GM10248 (cell line): Measurements from ENCODE around the gene SDK1.

Experiments
- CTCF ChIA-PET: fragments of 300-600 bp; sonication (Branson Sonifier 250); formaldehyde crosslinking; extraction: SDS; loops from one replicate; lab custom pipeline; 2021; ENCODE audit warnings: antibody characterized with exemption; lab: Yijun Ruan, JAX
- POLR2A ChIA-PET: fragments of 350-650 bp; sonication (Branson Sonifier 250); formaldehyde crosslinking; extraction: SDS; loops from one replicate; lab custom pipeline; 2020; ENCODE audit warnings: antibody characterized with exemption; lab: Yijun Ruan, JAX
- DNase-seq: peaks from one replicate; pipeline ENCODE4 v3.0.0; 2012; ENCODE audit errors: extremely low spot score
- TF ChIP-seq, protein P1 (sequence below): IDR thresholded peaks from 2 replicates; pipeline ENCODE4 v1.5.1; 2012; ENCODE audit warnings: mild to moderate bottlenecking, low read depth; ENCODE audit errors: extremely low read depth, missing control alignments, control extremely low read depth

SDK1 gene

GRCh38 chr7:3989723-3990122, 688.7 kb downstream of the SDK1 start:
- POLR2A ChIA-PET = no interaction called here
- no peak for DNase-seq
- TF ChIP-seq, protein P1, sequence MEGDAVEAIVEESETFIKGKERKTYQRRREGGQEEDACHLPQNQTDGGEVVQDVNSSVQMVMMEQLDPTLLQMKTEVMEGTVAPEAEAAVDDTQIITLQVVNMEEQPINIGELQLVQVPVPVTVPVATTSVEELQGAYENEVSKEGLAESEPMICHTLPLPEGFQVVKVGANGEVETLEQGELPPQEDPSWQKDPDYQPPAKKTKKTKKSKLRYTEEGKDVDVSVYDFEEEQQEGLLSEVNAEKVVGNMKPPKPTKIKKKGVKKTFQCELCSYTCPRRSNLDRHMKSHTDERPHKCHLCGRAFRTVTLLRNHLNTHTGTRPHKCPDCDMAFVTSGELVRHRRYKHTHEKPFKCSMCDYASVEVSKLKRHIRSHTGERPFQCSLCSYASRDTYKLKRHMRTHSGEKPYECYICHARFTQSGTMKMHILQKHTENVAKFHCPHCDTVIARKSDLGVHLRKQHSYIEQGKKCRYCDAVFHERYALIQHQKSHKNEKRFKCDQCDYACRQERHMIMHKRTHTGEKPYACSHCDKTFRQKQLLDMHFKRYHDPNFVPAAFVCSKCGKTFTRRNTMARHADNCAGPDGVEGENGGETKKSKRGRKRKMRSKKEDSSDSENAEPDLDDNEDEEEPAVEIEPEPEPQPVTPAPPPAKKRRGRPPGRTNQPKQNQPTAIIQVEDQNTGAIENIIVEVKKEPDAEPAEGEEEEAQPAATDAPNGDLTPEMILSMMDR = no peak
- CTCF ChIA-PET = no interaction called here

GRCh38 chr7:3991731-3992231, 690.7 kb downstream of the SDK1 start:
- DNase-seq = no peak
- CTCF ChIA-PET = no interaction called here
- TF ChIP-seq, protein P1 = no peak

GRCh38 chr7:3992841-3993240, 691.8 kb downstream of the SDK1 start:
- POLR2A ChIA-PET = no interaction called here
- CTCF ChIA-PET = no interaction called here
- no peak for DNase-seq
- TF ChIP-seq, protein P1 = no peak

More at GRCh38 chr7:3991731-3992231, 690.7 kb downstream of the SDK1 start:
- POLR2A ChIA-PET = no interaction called here

GRCh38 chr7:3994764-3995163, 693.7 kb downstream of the SDK1 start:
- DNase-seq = no peak
- ChIA-PET POLR2A (interaction anchor here (0.7 kb wide), 1 partner anchor 1212 kb away, joined by 6 read pairs; no protein-coding TSS in a partner anchor), CTCF (no interaction called here)
- TF ChIP-seq, protein P1 = no peak

GRCh38 chr7:3995187-3995586, 694.1 kb downstream of the SDK1 start:
- DNase-seq = no peak
- POLR2A ChIA-PET = interaction anchor here (0.7 kb wide), 1 partner anchor 1212 kb away, joined by 6 read pairs; no protein-coding TSS in a partner anchor
- TF ChIP-seq, protein P1 = no peak
- CTCF ChIA-PET = no interaction called here

DNA sequence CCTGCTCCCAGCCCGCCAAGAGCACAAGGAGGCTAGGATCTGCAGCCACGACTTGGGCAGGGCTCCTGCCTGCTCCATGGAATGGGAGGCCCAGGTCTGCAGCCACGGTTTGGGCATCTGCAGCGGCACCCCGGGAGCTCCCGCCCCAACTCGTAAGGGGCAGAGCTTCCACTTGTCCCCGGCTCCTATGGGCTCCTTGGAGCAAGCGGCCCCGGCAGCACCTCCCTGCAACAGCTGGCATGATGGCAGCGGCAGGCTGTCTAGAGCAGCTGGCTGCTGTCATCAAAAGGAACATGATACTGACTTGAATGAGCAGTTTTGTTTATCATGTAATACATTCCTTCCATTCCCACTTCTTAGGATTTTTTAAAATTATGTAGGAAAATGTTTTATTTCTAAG, 697.0 kb downstream of the SDK1 start:
- POLR2A ChIA-PET = no interaction called here
- CTCF ChIA-PET = no interaction called here
- TF ChIP-seq, protein P1 = no peak
- DNase-seq = no peak

- no peak for DNase-seq
- ChIA-PET POLR2A (no interaction called here), CTCF (no interaction called here)
- TF ChIP-seq, protein P1 = no peak
These were observed 699.1 kb downstream of the SDK1 start for GRCh38 chr7:4000139-4000538.
